SK-N-MC (cell line): ENCODE results near the gene KLF7.
A peak's percentile ranks its signal among the peaks of the same experiment; 100 is the strongest.

Experiments
- DNase-seq: peaks from one replicate; pipeline ENCODE4 v3.0.0-alpha.2; 2011; ENCODE audit warnings: low read depth, low spot score
- H3K27ac ChIP-seq: fragments of 200-600 bp; sonication (generic); 2 replicates; pipeline ENCODE4 v1.5.1; 2016; ENCODE audit warnings: mixed run types
- H3K36me3 ChIP-seq: fragments of 200-600 bp; sonication (generic); 2 replicates; pipeline ENCODE4 v1.6.1; 2017; ENCODE audit warnings: antibody characterized with exemption, low read length, mixed read lengths; ENCODE audit not compliant: insufficient read depth
- H3K4me3 ChIP-seq: fragments of 200-600 bp; sonication (generic); 2 replicates; pipeline ENCODE4 v1.5.1; 2016
- H3K9ac ChIP-seq: fragments of 200-600 bp; sonication (generic); 2 replicates; pipeline ENCODE4 v1.8.0; 2017; ENCODE audit warnings: mixed run types, mixed read lengths; ENCODE audit not compliant: insufficient read length
- H3K9me3 ChIP-seq: fragments of 200-600 bp; sonication (generic); 2 replicates; pipeline ENCODE4 v1.6.1; 2017; ENCODE audit warnings: low read depth, mild to moderate bottlenecking, antibody characterized with exemption, low read length, moderate library complexity, mixed read lengths
- EZH2 ChIP-seq: fragments of 200-600 bp; sonication (generic); IDR thresholded peaks from one replicate; pipeline ENCODE4 v1.6.1; 2017; ENCODE audit warnings: antibody characterized with exemption
- FOXP2 ChIP-seq: optimal IDR thresholded peaks from 2 replicates; pipeline ENCODE3; 2011; ENCODE audit warnings: mild to moderate bottlenecking, moderate library complexity; ENCODE audit not compliant: insufficient read depth; ENCODE audit errors: extremely low read length, control extremely low read depth
- POLR2AphosphoS5 ChIP-seq: IDR thresholded peaks from 2 replicates; pipeline ENCODE4 v1.6.1; 2012; ENCODE audit warnings: mild to moderate bottlenecking, low read depth, low read length, borderline replicate concordance

Gene KLF7

GRCh38 chr2:207165121-207166038 is at the start of gene KLF7:
Gene KLF7, minus strand, starts transcription at chr2:207165948. Its CDS starts 380 bp downstream, at chr2:207165568.
- H3K9ac ChIP-seq: peak within 1 kb of the TSS; percentile 100

GRCh38 chr2:207215308-207215707 is 49.6 kb upstream of the KLF7 start:
- H3K36me3 ChIP-seq: no peaks in the 10 kb centered on the region
- no peak overlapping the region for H3K4me3 ChIP-seq
- no peak overlapping the region for H3K9ac ChIP-seq
- no peak for DNase-seq
- H3K9me3 ChIP-seq: no peaks in the 10 kb centered on the region
- no peak overlapping the region for H3K27ac ChIP-seq
- TF ChIP-seq FOXP2 (no peak), POLR2AphosphoS5 (no peak), EZH2 (no peak)

More at GRCh38 chr2:207165121-207166038, at the start of gene KLF7:
- Histone ChIP-seq H3K4me3 (peak within 1 kb of the TSS; percentile 92), H3K9me3 (no peaks in the 10 kb centered on the region), H3K27ac (peak within 1 kb of the TSS; percentile 100), H3K36me3 (no peaks in the 10 kb centered on the region)
- no peak for DNase-seq
- TF ChIP-seq FOXP2 (no peak), EZH2 (no peak), POLR2AphosphoS5 (no peak)

GRCh38 chr2:207214446-207214845 is 48.7 kb upstream of the KLF7 start:
- no peak for DNase-seq
- Histone ChIP-seq H3K9ac (no peak overlapping the region), H3K9me3 (no peaks in the 10 kb centered on the region), H3K27ac (no peak overlapping the region), H3K4me3 (no peak overlapping the region), H3K36me3 (no peaks in the 10 kb centered on the region)
- TF ChIP-seq POLR2AphosphoS5 (no peak), EZH2 (no peak), FOXP2 (no peak)

- no peaks in the 10 kb centered on the region for H3K9me3 ChIP-seq
- TF ChIP-seq EZH2: no peak
- TF ChIP-seq FOXP2: no peak
- TF ChIP-seq POLR2AphosphoS5: no peak
- no peak overlapping the region for H3K4me3 ChIP-seq
- no peak for DNase-seq
- no peak overlapping the region for H3K27ac ChIP-seq
- H3K9ac ChIP-seq: no peak overlapping the region
- H3K36me3 ChIP-seq: no peaks in the 10 kb centered on the region
Measured at GRCh38 chr2:207206011-207206410, 40.3 kb upstream of the KLF7 start.

- no peaks in the 10 kb centered on the region for H3K36me3 ChIP-seq
- H3K9ac ChIP-seq: no peak overlapping the region
- no peak overlapping the region for H3K4me3 ChIP-seq
- H3K9me3 ChIP-seq: no peaks in the 10 kb centered on the region
- H3K27ac ChIP-seq: no peak overlapping the region
- TF ChIP-seq POLR2AphosphoS5 (no peak), EZH2 (no peak), FOXP2 (no peak)
- no peak for DNase-seq
Measured at GRCh38 chr2:207205173-207205957, 39.6 kb upstream of the KLF7 start.

GRCh38 chr2:207203056-207203455 is 37.3 kb upstream of the KLF7 start:
- no peak for DNase-seq

GRCh38 chr2:207202645-207203044 is 36.9 kb upstream of the KLF7 start:
- Histone ChIP-seq H3K36me3 (no peaks in the 10 kb centered on the region), H3K9ac (no peak overlapping the region), H3K4me3 (no peak overlapping the region), H3K9me3 (no peaks in the 10 kb centered on the region), H3K27ac (no peak overlapping the region)
- DNase-seq: peak; percentile 20
- TF ChIP-seq FOXP2 (no peak), EZH2 (no peak)

More at GRCh38 chr2:207203056-207203455, 37.3 kb upstream of the KLF7 start:
- Histone ChIP-seq H3K9me3 (no peaks in the 10 kb centered on the region), H3K36me3 (no peaks in the 10 kb centered on the region), H3K27ac (no peak overlapping the region), H3K4me3 (no peak overlapping the region), H3K9ac (no peak overlapping the region)
- TF ChIP-seq POLR2AphosphoS5 (no peak), EZH2 (no peak), FOXP2 (no peak)

GRCh38 chr2:207201416-207201815 is 35.7 kb upstream of the KLF7 start:
- Histone ChIP-seq H3K27ac (no peak overlapping the region), H3K4me3 (no peak overlapping the region), H3K9me3 (no peaks in the 10 kb centered on the region), H3K36me3 (no peaks in the 10 kb centered on the region), H3K9ac (no peak overlapping the region)
- no peak for DNase-seq
- TF ChIP-seq EZH2 (no peak), FOXP2 (no peak), POLR2AphosphoS5 (no peak)
